SH-SY5Y (cell line): Measurements from ENCODE around the gene PFN1.

Experiments used
- GATA2 ChIP-seq: IDR thresholded peaks from 2 replicates; pipeline ENCODE4 v1.6.1; 2011; ENCODE audit warnings: mild to moderate bottlenecking, low read depth, low read length
- GATA3 ChIP-seq: IDR thresholded peaks from 2 replicates; pipeline ENCODE4 v1.6.1; 2011; ENCODE audit warnings: low read depth, mild to moderate bottlenecking, low read length, moderate library complexity

DNA sequence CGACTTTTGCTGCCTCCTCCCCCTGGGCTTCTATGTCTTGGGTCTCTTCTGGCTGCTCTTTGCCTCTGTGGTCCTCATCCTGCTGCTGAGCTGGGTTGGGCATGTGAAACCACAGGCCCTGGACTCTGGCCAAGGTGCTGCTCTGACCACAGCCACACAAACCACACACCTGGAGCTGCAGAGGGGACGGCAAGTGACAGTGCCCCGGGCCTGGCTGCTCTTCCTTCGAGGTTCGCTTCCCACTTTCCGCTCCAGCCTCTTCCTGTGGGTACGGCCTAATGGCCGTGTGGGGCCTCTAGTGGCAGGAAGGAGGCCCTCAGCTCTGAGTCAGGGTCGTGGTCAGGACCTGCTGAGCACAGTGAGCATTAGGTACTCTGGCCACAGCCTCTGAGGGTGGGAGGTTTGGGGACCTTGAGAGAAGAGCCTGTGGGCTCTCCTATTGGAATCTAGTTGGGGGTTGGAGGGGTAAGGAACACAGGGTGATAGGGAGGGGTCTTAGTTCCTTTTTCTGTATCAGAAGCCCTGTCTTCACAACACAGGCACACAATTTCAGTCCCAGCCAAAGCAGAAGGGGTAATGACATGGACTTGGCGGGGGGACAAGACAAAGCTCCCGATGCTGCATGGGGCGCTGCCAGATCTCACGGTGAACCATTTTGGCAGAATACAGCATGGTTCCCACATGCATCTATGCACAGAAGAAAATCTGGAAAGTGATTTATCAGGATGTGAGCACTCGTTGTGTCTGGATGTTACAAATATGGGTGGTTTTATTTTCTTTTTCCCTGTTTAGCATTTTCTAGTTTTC, 14.0 kb downstream of the PFN1 start:
- TF ChIP-seq GATA2 (no peak), GATA3 (no peak)
